Breast epithelium (tissue), 4 donors: ENCODE results near the gene ZNF142. TPM values are rescaled to one million over a fixed set of nuclear protein-coding genes. Genes with fewer than 3 reads are reported as not detected.

Experiments
- DNase-seq, 2 donors: peaks; one replicate each; pipeline ENCODE4 v3.0.0-alpha.2; 2019; ENCODE audit warnings: low spot score in 2 of 2
- H3K27ac ChIP-seq, 2 donors: fragments of 200-600 bp; sonication (generic) in 1 of 2; one replicate each; pipeline ENCODE4 v1.5.1; 2016 to 2019; ENCODE audit warnings: mild to moderate bottlenecking in 1 of 2
- H3K27me3 ChIP-seq, 2 donors: fragments of 200-600 bp; sonication (generic) in 1 of 2; one replicate each; pipeline versions ENCODE4 v1.5.1 to v1.6.0; 2017 to 2019; ENCODE audit warnings: control low read depth in 1 of 2, mild to moderate bottlenecking in 1 of 2
- H3K36me3 ChIP-seq: fragments of 200-600 bp; one replicate; pipeline ENCODE4 v1.5.1; 2019
- H3K4me1 ChIP-seq, 2 donors: fragments of 200-600 bp; sonication (generic); one replicate each; pipeline ENCODE4 v1.5.1; 2016 to 2019; ENCODE audit warnings: control low read depth in 1 of 2
- H3K4me3 ChIP-seq, 3 donors: fragments of 200-600 bp; sonication (generic); 1 replicate in 2 of 3; 2 replicates in 1 of 3; pipeline ENCODE4 v1.5.1; 2016 to 2019; ENCODE audit warnings: mild to moderate bottlenecking in 3 of 3, moderate library complexity in 2 of 3
- H3K9me3 ChIP-seq, 2 donors: fragments of 200-600 bp; sonication (generic) in 1 of 2; one replicate each; pipeline ENCODE4 v1.5.1; 2016 to 2019; ENCODE audit warnings: control low read depth in 1 of 2
- POLR2A ChIP-seq: fragments of 450-650 bp; IDR thresholded peaks from one replicate; pipeline ENCODE4 v1.6.1; 2016; ENCODE audit warnings: antibody characterized with exemption, mild to moderate bottlenecking, moderate library complexity
- POLR2AphosphoS5 ChIP-seq, 3 donors: sonication (generic); formaldehyde crosslinking; IDR thresholded peaks; one replicate each; pipeline ENCODE4 v1.6.1; 2017; ENCODE audit warnings: antibody characterized with exemption in 3 of 3
- intact Hi-C: fragments of 100-400 bp; cut with DNase I; formaldehyde crosslinking; loops from one replicate; pipeline ENCODE4 v1.15.1; 2023; ENCODE audit warnings: low total_unique reads
- total RNA-seq, 3 donors: library from RNA; depleted of rRNA; stranded (reverse); fragments of >200 nt; gene quantifications; one replicate each; pipeline ENCODE4 v1.1.0, GENCODE V29; 2016
- TF ChIP-seq, protein P1 (sequence below), 3 donors: fragments of 450-650 bp; IDR thresholded peaks; one replicate each; pipeline ENCODE4 v1.5.1; 2016 to 2017; ENCODE audit warnings: antibody characterized with exemption in 3 of 3, mild to moderate bottlenecking in 3 of 3, moderate library complexity in 3 of 3

ZNF142 gene
- total RNA-seq, 3 donors from 2014 or later: 12.0 to 16.0 (median 15.4) TPM

DNA sequence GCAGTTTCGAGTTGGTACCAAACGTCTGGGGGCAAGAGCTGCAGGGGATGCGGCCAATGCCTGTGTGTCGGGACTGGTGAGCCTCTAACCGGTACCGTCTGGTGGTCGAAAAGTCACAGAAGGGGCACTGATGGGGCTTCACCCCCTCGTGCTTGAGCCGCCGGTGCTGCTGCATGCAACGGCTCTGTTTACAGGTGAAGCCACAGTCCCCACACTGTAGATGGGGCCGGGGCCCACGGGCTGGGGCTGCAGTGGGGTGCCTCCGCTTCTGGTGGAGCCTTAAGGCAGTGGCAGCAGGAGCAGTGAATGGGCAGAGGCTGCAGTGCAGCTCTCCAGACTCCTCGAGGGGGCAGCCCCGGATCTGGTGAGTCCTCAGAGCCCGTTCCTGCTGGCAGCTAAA lies 16.6 kb downstream of the ZNF142 start:
- Histone ChIP-seq H3K27me3 (no peaks in the 10 kb centered on the region), H3K27ac (no peak overlapping the region), H3K36me3 (peaks cover 27% of the 10 kb centered on the region), H3K4me3 (no peak overlapping the region), H3K4me1 (no peaks in the 10 kb centered on the region), H3K9me3 (no peaks in the 10 kb centered on the region)
- intact Hi-C loops: no loop called here
- no peak for DNase-seq
- TF ChIP-seq, protein P1, sequence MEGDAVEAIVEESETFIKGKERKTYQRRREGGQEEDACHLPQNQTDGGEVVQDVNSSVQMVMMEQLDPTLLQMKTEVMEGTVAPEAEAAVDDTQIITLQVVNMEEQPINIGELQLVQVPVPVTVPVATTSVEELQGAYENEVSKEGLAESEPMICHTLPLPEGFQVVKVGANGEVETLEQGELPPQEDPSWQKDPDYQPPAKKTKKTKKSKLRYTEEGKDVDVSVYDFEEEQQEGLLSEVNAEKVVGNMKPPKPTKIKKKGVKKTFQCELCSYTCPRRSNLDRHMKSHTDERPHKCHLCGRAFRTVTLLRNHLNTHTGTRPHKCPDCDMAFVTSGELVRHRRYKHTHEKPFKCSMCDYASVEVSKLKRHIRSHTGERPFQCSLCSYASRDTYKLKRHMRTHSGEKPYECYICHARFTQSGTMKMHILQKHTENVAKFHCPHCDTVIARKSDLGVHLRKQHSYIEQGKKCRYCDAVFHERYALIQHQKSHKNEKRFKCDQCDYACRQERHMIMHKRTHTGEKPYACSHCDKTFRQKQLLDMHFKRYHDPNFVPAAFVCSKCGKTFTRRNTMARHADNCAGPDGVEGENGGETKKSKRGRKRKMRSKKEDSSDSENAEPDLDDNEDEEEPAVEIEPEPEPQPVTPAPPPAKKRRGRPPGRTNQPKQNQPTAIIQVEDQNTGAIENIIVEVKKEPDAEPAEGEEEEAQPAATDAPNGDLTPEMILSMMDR (IDR thresholded peaks at IDR 0.05): no peak
- TF ChIP-seq POLR2AphosphoS5 (IDR thresholded peaks at IDR 0.05) (no peak), POLR2A (no peak)

DNA sequence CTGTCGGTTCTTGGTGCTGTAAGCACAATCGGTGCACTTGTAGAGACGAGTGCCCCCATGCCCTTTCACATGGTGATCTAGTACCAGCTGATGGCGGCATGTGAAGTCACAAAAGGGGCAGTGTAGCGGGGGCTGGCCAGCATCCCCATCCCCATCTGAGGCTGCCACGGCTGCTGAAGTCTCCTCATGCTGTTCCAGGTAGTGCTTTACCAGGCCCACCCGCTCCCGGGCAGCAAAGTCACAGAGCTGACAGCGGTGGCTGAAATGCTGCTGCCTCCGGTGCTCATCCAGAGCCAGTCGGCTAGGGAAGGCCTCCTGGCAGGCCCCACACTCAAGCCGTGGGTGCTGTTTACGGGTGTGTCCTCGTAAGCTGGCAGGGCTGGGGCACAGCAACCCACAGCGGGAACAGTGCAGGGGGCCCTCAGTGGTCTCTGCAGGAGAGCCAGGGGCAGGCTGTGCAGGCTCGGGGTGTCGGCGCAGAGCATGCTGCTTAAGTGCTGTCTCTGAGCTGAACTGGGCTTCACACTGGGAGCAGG lies 17.2 kb downstream of the ZNF142 start:
- no peaks in the 10 kb centered on the region for H3K27me3 ChIP-seq
- intact Hi-C loops: no loop called here
- no peak overlapping the region for H3K27ac ChIP-seq
- H3K4me1 ChIP-seq: no peaks in the 10 kb centered on the region
- TF ChIP-seq POLR2A (no peak), POLR2AphosphoS5 (IDR thresholded peaks at IDR 0.05) (no peak)
- TF ChIP-seq, protein P1 (IDR thresholded peaks at IDR 0.05): no peak
- no peaks in the 10 kb centered on the region for H3K9me3 ChIP-seq
- no peak overlapping the region for H3K4me3 ChIP-seq
- no peak for DNase-seq
- peaks cover 30% of the 10 kb centered on the region for H3K36me3 ChIP-seq

DNA sequence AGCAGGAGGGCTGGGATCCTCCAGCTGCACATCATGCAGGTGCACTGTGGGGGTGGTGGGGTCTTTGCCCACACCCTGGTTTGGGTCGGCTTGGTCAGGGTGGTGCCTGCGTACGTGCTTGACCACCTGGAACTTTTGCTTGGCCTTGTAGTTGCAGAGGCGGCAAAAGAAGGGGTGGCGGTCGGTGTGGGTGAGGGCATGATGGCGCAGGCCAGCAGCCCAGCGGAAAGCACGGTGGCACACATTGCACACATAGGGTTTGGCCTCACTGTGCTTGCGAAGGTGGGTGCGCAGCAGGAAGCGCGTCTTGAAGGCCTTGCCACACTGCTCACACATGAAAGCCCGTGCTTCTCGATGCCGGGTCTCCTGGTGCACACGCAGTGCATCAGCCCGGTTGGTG lies 21.1 kb downstream of the ZNF142 start:
- H3K27me3 ChIP-seq: no peaks in the 10 kb centered on the region
- peaks cover 31% of the 10 kb centered on the region for H3K36me3 ChIP-seq
- no peak overlapping the region for H3K4me3 ChIP-seq
- TF ChIP-seq POLR2AphosphoS5 (IDR thresholded peaks at IDR 0.05): no peak
- TF ChIP-seq POLR2A: no peak
- TF ChIP-seq, protein P1 (IDR thresholded peaks at IDR 0.05): no peak
- H3K9me3 ChIP-seq: no peaks in the 10 kb centered on the region
- H3K4me1 ChIP-seq: no peaks in the 10 kb centered on the region
- no peak overlapping the region for H3K27ac ChIP-seq
- intact Hi-C loops: no loop called here
- no peak for DNase-seq

DNA sequence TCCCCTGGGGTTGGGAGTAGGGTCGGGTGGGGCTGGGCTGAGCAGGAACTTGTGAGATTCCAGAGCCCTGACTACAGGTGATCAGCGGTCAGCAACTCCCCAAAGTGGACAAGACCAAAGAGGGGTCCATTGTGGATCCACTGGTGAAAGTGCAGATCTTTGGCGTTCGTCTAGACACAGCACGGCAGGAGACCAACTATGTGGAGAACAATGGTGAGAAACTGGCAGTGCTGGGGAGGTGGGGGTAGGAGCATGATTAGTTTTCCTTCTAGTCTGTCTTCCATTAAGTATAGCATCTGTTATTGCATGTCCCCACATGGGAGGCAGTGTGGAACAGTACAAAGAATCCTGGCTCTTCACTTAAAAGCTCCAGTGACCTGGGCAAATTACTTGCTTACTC lies 23.7 kb downstream of the ZNF142 start:
- Histone ChIP-seq H3K36me3 (peaks cover 28% of the 10 kb centered on the region), H3K4me3 (no peak overlapping the region), H3K4me1 (no peaks in the 10 kb centered on the region), H3K9me3 (no peaks in the 10 kb centered on the region), H3K27ac (no peak overlapping the region), H3K27me3 (no peaks in the 10 kb centered on the region)
- TF ChIP-seq POLR2A: no peak
- TF ChIP-seq, protein P1 (IDR thresholded peaks at IDR 0.05): no peak
- TF ChIP-seq POLR2AphosphoS5 (IDR thresholded peaks at IDR 0.05): no peak
- no peak for DNase-seq
- intact Hi-C loops: no loop called here

DNA sequence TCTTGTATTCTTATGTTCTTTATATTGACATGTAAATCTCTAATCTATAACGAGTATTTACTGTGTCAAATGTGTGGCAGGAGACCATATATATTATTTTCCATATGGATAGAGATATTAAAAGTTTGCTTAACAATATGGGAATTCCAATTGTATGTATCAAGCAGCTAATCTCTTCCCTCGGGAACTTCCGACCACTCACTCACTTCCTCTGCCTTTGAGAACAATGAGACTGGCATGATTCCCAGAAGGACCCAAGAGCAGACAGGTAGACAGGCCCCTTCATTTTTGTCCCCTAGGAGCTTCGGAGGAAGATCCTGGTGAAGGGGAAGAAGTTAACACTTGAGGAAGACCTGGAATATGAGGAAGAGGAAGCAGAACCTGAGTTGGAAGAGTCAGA lies 27.6 kb downstream of the ZNF142 start:
- Histone ChIP-seq H3K4me3 (no peak overlapping the region), H3K36me3 (peaks cover 2% of the 10 kb centered on the region), H3K27ac (no peak overlapping the region), H3K4me1 (no peaks in the 10 kb centered on the region), H3K27me3 (no peaks in the 10 kb centered on the region), H3K9me3 (no peaks in the 10 kb centered on the region)
- no peak for TF ChIP-seq POLR2AphosphoS5 (IDR thresholded peaks at IDR 0.05)
- TF ChIP-seq, protein P1 (IDR thresholded peaks at IDR 0.05): no peak
- TF ChIP-seq POLR2A: no peak
- intact Hi-C loops: no loop called here
- no peak for DNase-seq
